HG03103 (cell line): ENCODE results near the gene RNF8.
"Not testable (repeated sequence)": the region's sequence is repeated elsewhere in the genome, so short reads cannot be mapped to it uniquely, and the experiment has no call there.

Experiments
- ATAC-seq: cut with Tn5 transposase; IDR thresholded peaks from one replicate; pipeline ENCODE4 v1.9.1; 2021; ENCODE audit warnings: low read depth; ENCODE audit not compliant: unreplicated experiment

Gene RNF8

GRCh38 chr6:37391120-37391519 is 37.3 kb downstream of the RNF8 start:
- ATAC-seq, result no peak

GRCh38 chr6:37392821-37393220 is 39.0 kb downstream of the RNF8 start:
- ATAC-seq, result no peak

DNA sequence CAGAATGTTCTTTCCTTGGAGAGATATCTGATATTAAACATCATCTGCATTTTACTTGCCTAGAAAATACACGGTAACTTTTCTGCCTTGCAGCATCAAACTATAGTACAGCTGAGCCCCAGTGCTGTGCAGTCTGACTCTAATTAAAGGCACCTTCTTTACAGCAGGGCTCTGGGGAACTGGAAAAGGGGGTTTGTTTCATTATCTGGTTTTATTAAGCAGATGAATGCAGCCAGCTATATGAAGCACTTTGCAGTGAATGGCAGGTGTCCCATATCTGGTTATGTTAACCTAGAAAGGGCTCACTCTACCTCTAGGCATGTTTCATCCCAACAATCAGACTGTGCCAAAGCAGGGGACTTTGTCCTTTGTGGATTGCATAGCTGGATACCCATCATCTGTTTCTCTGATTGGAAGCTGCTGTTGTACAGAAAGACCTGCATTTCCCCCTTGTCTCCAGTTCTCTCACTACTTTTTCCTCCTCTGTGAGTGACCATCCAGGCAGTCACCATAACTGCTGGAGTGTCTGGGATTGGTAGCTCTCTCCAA is 39.7 kb downstream of the RNF8 start:
- ATAC-seq, result no peak

- ATAC-seq, result no peak
These were observed 42.9 kb downstream of the RNF8 start for GRCh38 chr6:37396571-37397180.

GRCh38 chr6:37399131-37399530 is 45.3 kb downstream of the RNF8 start:
- no peak for ATAC-seq

- ATAC-seq, result no peak
These were observed 46.2 kb downstream of the RNF8 start for GRCh38 chr6:37399795-37400490.

GRCh38 chr6:37401658-37402057 is 47.9 kb downstream of the RNF8 start:
- not testable (repeated sequence) for ATAC-seq

DNA sequence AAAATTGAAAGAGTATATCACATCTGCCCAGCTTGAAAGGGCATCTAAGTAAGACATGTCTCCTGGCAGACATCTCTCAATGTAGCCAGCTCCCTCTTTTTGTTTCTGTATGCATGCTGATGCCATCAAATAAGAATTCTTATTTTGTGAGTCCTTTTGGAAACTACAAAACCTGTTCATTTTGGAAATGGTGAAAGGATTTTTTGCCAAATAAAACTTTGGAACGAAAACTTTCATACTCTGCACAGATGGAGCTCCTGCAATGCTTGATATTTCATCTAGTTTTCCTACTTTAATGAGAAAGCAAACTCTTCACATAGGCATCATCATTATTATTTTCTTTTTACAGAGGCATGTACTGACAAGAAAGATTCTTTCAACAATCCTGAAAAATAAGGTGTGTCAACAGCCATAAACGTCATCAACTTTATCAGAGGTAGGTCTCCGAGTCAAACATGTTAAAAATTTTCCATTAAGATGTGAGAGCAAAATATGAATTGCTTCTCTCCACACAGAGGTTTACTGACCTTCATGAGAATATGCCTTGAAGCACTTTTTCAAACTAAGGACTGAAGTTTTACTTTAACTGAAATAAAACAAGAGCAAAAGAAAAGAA is 53.1 kb downstream of the RNF8 start:
- ATAC-seq, result no peak

- no peak for ATAC-seq
These were observed 54.2 kb downstream of the RNF8 start for GRCh38 chr6:37407948-37408347.

DNA sequence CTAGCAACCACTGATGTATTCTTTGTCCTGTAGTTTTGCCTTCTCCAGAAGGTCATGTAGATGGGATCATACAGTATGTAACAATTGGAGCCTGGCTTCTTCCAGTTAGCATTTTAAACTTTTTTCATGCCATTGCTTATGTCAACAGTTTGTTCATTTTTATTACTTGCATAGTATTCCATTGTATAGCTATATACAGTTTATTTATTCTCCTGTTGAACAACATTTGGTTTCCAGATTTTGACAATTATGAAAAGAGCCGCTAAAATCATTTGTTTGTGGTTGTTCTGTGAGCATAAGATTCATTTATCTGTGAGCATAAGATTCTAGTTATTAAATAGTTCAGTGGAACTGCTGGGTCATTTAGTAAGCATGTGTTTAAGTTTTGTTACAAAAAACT is 55.7 kb downstream of the RNF8 start:
- no peak for ATAC-seq

- ATAC-seq, result no peak
These were observed 63.6 kb downstream of the RNF8 start for GRCh38 chr6:37417393-37417792.

DNA sequence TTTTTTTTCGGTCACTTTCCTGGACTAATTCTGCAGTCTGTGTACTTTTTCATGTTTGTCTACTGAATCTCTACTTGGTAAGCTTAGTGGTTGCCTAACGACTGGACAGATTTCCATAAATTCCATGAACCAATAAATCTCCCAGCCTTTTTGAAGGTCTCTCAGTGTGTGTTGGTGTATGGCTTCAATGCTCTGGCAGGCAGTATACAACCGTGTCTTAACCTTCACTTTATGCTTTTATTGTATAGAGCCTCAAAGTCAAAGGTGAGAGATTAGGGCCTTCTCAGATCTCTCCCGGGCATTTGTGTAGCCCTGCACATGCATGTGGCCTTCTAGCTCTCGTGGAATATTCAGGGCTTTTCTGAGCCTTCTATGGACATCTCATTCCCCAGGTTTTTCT is 64.9 kb downstream of the RNF8 start:
- ATAC-seq, result no peak

DNA sequence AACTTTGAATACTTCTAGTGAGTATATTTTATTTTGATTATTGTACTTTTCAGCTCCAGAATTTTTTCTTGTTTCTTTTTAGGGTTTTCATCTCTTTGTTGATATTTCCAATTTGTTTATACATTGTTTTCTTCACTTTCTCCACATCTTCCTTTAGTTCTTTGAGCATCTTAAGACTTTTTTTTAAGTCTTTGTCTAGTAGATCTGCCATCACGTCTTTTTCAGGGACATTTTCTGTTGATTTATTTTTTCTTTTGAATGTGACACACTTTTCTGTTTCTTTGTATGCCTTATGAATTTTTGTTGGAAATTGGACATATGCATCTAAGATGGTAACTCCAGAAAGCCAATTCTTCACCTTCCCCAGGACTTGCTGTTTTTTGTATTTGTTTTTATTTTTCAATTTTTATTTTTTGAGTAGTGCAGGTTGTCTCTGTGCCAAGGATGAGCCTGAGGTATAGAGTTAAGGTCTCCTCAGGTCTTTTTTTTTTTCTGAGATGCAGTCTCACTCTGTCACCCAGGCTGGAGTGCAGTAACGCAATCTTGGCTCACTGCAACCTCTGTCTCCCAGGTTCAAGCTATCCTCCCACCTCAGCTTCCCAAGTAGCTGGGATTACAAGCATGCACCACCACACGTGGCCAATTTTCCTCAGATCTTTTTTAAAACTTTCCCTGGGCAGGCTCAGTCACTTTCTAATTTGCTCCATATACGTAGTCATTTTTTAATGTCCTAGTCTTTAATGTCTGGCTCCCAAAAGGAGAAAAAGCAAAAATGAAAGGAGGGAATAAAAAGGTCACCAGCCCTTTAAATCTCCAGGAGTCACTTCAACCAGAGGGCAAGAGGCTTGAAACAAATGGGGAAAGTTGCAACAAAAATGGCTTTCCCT is 72.5 kb downstream of the RNF8 start:
- ATAC-seq, result no peak

GRCh38 chr6:37426945-37427510 is 73.2 kb downstream of the RNF8 start:
- no peak for ATAC-seq

DNA sequence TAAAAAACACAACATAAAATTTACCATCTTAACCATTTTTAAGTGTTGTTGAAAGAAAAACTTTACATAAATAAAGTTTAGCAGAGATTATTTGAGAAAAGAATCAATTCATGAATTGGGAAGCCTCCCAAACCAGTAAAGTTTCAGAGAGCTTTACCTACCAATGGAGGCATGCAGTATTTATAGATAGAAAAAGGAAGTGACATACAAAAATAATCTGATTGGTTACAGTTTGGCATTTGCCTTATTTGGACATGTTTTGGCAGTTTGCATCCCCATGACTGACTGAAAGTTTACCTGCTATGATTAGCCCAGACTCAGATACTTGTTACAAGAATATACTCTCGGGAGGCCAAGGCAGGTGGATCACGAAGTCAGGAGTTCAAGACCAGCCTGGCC is 75.6 kb downstream of the RNF8 start:
- no peak for ATAC-seq

DNA sequence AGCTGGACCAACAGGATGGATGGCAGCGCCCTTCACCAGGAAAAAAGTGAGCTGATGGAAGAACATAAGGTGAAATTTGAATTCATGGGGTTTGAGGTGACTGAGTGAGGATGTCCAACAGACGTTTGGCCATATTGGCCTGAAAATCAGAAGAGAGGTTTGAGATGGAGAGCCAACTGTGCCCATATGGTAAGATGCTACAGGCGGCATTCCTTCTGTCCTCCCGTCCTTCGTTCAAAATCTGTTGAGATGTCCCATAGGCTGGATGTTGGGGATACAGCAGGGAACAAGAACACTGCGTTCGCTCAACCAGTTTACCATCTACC is 78.8 kb downstream of the RNF8 start:
- no peak for ATAC-seq

DNA sequence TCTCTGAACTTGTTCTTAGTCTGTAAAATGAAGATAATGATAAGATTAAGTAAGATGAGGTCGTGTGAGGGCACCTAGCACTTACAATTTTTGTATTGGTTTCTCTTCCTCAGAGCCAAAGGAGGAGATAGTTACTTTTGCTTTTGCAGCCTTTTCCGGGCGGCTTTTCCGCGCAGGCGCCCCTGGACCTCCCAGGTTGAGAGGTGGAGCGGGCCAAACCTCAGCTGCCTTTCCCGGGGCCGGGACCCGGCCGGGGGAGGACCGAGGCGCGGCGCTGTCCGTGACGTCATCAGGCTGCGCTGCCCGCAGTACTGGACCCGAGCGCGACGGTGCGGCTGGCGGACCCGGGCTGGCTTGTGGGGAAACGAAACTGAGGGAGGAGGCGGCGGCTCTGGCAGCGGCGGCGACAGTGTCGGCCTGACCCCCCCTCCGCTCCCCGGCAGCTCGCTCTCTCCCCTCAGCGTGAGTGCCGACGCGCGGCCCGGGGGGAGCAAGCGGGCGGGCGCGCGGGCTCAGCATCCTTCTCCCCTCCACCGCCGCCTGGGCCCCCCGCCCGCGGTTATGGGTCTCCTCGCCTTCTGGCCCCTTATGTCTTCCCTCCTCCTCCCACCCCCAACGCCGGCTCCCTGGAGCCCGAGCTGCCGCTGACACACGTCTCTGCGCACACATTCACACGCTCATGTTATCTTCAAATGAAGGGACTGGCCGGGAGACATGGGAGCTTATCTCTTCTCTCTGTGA is 79.3 kb downstream of the RNF8 start, which contains the start of gene CMTR1:
TSS of gene CMTR1 (plus strand) at position 306 of the 741 bp plus-strand sequence. CDS start 2,409 bp downstream, outside the sequence.
- peak; percentile 79 for ATAC-seq

- peak; percentile 6 for ATAC-seq
These were observed 80.0 kb downstream of the RNF8 start for GRCh38 chr6:37433657-37434271.

- ATAC-seq, result no peak
These were observed 81.6 kb downstream of the RNF8 start for GRCh38 chr6:37435373-37435772.
